OCI-M1 (cell line): ENCODE results near the gene SLC25A46.
"Not testable (repeated sequence)": the region's sequence is repeated elsewhere in the genome, so short reads cannot be mapped to it uniquely, and the experiment has no call there.

Experiments used
- DNase-seq: peaks from one replicate; lab custom pipeline; 2025; lab: John Stamatoyannopoulos, UW

The SLC25A46 gene

DNA sequence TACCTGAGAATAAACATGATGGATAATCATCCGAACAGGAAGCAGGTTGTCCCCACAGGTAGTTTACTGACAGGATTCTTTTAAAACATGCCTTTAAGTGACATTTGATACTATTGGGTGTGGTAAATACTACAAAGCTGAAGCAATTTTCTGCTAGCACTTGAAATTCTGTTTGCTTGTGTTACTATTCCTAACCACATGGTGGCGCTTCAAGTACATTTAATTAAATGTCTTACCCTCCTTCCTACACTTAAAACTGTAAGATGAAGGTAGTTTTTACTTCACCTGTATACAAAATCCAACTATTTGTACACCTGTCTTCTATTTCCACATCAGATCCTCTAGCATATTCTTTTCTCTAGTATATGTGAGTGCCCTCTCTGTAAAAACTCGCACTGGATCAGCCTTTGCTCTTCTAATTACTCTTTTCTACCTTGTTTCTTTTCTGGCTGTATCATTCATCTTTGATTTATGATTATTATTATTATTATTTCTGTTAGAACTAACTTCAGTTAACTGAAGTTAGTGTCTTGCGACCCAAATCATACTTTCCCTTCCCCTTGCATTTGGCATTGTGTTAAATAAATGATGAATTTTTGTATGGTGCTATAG, 18.4 kb downstream of the SLC25A46 start:
- peak; percentile 77 for DNase-seq

DNA sequence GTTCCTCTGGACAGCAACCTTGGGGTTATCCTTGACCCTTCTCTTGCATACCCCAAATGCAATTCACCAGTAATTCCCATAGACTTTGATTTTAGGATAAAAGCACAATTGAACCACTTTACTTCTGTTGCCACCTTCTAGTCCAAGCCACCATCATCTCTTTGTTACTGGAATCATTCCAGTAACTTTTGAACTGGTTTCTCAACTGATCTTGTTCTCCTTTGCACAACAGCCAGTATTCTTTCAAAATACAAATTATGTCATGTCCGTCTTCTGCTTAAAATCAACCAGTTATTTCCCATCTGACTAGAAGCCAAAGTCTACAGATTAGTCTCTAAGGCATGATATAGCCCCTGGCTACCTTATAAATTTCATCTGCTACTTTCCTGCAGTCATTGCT, 21.4 kb downstream of the SLC25A46 start:
- no peak for DNase-seq

DNA sequence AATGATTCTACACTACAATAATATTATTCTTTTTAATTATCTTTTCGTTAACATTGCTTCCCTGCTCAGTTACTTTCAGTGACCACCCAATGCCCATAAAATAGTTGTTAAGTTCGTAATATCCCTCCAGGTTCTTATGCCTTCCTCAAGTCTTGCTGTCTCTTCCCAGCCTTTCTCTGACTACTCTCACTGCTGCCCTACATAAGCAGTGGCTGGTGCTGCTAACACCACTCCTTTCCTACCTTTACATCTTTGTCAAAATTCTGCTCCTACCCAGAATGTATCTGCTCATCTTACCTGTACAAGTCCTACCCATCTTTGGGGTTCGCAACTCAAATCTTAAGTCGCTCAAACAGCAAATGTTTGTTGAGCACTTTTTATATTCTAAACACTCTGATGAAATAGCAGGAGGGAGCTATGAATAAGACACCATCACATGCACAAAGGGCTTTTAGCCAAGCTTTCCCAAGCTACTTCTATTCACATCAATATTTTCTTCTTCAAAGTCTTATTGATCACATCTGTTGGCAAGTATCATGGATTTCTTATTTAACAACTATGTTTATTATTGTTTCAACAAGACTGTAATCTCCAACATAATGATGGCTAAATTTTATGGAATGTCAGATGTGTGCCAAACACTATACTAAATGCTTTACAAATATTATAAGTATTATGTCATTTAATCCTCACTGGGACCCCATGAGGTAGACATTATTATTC, 29.5 kb downstream of the SLC25A46 start:
- no peak for DNase-seq

DNA sequence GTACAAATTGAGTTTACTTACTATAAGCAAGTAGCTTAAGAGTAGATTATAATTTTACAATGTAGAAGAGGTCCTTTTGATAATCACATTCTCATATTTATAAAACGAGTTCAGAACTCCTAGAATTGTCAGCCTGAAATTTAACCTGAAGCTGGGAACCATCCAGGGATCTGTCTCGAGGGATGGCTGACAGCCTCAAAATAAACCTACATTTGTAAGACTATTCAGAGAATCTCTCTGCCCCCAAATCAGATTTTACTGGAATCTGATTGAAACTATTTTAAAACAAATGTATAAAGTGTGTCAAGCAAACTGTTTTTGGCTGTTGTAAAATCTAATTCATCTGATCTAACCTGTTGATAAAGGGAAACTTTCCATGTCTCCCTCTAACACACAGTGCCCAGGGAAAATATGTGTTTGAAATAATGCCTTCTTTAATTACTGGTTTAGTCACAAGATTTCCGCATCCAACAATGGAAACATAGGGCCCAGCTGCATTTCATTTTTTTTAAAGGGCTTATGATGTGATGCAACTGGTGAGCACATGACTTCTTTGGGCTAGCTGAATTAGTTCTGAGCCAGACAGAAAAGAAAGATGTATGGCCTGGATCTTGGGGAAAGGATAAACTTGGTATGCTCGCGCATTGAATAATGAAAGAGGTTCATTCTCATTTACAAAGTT, 30.3 kb downstream of the SLC25A46 start:
- DNase-seq = no peak

DNA sequence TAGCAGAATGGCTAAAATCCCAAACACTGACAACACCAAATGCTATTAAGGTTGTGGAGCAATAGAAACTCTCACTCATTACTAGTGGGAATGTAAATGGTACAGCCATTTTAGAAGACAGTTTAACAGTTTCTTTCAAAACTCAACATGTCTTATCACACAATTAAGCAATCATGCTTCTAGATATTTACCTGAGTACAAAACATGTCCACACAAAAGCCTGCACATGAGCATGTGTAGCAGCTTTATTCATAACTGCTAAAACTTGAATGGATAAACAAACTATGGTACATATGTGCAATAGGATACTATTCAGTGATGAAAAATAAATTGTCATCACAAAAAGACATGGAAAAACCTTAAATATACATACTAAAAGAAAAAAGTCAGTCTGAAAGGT, 31.5 kb downstream of the SLC25A46 start:
- DNase-seq = no peak

DNA sequence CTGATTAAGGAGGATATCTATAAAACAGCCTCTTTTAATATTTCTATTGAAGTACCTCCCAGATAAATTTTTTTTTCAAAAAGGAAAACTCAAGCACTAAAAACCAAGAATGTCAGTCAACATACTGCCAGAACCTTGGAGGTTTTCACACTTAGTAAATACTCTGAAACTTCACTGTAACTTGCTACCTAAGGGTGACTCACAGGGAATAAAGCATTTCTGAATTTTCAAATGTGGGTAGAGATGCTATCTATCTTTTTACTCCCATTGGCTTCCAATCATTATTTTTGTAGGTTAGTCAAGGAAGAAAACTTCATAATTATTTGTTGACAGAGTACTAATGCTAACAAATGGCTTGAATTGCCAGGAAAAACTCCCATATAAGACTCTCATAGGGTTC, 46.1 kb downstream of the SLC25A46 start:
- DNase-seq = no peak

DNA sequence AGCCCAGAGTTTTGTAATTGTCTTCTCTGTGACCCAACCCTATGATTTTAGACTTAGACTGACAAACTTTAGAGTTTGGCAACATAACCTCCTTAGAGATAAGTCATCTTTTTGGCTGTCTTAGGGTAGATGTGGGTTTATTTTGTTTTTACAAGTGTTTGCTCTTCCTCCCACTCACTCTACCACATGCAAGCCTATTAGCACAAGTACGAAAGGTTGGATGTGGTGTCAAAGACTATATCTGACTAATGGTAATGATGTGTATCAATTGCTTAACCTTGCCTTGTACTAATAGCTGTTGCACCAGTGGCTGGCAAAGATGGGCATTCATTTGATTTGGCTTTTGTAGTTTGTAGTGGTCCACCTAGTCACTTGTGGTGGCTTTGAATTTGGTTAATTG, 46.5 kb downstream of the SLC25A46 start:
- DNase-seq = no peak

DNA sequence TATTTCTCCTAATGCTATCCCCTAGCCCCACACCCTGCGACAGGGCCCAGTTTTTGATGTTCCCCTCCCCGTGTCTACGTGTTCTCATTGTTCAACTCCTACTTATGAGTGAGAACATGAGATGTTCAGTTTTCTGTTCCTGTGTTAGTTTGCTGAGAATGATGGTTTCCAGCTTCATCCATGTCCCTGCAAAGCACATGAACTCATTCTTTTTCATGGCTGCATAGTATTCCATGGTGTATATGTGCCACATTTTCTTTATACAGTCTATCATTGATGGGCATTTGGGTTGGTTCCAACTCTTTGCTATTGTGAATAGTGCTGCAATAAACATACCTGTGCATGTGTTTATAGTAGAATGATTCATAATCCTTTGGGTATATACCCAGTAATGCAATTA, 49.2 kb downstream of the SLC25A46 start:
- DNase-seq = not testable (repeated sequence)

DNA sequence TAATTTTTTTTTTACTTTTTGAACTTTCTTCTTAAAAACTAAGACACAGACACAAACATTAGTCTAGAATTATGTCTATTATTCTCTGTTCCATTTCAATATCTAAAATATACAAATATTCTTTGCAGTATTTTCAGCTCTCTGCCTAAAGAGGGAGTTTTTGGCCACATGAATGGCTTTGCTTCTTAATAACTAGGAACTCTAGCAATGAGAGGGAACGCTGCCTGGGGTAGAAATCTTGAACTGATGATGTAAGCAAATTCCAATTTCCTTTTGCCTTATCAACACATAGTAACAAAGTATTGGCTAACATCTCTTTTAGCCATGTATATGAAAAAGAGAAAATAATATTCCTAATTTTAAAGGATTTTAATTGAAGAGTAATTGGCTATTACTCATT, 51.9 kb downstream of the SLC25A46 start:
- peak; percentile 12 for DNase-seq

DNA sequence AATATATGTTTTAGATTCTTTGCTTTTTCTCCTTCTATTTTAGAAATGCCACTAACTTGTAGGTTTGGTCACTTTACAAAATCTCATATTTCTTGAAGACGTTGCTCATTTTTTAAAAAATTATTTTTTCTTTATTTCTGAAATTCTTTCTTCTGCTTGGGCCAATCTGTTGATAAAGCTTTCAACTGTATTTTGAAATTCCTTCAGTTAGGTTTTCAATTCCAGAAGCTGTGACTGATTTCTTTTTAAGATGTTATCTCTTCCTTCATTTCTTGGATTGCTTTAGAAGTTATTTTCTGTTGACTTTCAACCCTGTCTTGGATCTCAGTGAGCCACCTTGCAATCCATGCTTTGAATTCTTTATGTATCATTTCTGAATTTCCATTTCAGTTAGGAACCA, 64.2 kb downstream of the SLC25A46 start:
- DNase-seq = peak; percentile 6

DNA sequence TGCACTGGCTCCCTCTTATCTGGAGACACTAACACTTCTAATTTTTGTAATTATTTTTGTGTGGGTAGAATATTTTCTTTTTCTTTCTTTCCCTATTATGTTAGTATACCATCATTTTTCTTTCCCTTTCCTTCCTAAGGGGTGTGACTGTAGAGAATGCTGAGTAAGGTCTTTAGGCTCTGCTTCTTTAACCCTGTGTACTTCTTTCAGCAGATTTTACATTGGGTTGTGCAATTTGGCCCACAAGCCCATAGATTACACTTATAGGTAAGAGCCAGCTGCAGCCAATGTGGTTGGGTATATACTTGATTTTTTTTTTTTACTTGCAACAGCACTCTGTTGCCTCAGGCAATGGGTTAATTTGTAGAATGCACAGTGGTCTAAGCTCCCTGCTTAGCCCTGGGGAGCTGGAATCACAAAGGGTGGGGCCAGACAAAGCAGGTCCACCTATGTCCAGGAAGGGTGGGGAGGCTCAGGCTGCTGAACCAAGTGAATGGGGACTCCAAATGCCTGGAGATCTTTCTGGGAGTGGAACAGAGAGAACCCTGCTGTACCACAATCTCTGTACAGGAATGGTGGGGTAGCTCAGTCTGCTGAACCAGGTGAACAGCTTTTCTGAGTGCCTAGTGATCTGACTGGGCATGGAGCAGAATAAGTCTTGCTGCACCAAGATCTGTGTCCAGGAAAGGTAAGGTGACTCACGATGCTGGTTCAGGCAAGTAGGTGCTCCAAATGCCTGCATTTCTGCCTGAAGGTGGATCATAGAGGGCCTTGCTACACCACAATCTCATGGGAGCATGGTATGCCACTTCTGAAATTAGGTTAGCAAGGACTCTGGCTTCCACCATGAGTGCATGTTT, 64.9 kb downstream of the SLC25A46 start:
- no peak for DNase-seq

DNA sequence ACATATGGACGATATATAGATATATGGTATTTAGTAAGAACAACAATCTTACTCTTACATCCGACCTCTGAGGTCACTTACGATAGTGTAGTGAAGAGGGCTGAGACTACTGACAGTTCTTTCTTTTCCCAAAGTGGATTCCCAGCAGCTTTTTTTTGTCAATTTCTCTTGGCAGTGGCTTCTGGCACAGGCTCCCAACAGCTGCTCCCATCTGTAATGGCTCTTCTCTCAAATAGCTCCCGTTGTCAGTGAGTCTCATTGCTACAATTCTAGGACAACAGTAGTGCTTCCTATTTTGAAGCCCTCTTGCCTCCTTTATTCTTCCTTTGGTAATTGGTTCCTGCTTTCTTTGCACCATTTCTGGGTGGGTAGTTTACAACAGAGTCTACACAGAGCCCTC, 68.4 kb downstream of the SLC25A46 start:
- no peak for DNase-seq

DNA sequence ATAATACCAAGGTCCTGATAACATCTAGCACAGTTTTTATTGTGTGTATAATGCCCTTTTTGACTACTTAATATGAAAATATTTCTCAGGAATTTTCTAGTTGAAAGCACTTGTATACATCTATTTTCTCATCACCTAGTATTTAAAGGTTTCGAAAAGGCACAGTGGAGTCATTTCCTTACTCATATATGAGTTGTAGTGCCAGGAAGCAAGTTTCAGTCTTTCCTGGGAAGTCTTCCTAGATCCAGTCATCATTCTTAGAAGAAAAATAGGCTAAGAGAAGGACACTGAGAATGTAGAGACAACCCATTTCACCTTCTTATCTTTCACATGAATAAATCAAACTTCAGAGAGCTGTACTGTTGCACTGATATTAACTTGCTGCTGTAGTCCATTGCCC, 70.2 kb downstream of the SLC25A46 start:
- DNase-seq = no peak
